ENCODE measurements around the gene EXOC6B.
"Not testable (repeated sequence)": the region's sequence is repeated elsewhere in the genome, so short reads cannot be mapped to it uniquely, and the experiment has no call there.

EXOC6B gene

GRCh38 chr2:72583836-72584235 is 242.0 kb downstream of the EXOC6B start:
- not testable (repeated sequence) for DNase-seq

- no peak for DNase-seq
Observed at GRCh38 chr2:72583376-72583775, 242.5 kb downstream of the EXOC6B start.

- DNase-seq: no peak
Observed at GRCh38 chr2:72581560-72582181, 244.2 kb downstream of the EXOC6B start.

- DNase-seq: peak; percentile 45
Observed at GRCh38 chr2:72579591-72580180, 246.1 kb downstream of the EXOC6B start.

GRCh38 chr2:72576861-72577260 is 249.0 kb downstream of the EXOC6B start:
- DNase-seq: no peak

GRCh38 chr2:72576459-72576858 is 249.4 kb downstream of the EXOC6B start:
- DNase-seq: no peak

GRCh38 chr2:72574886-72575285 is 250.9 kb downstream of the EXOC6B start:
- DNase-seq: no peak

- DNase-seq: no peak
Observed at GRCh38 chr2:72573232-72573631, 252.6 kb downstream of the EXOC6B start.

GRCh38 chr2:72572501-72572900 is 253.3 kb downstream of the EXOC6B start:
- DNase-seq: no peak

- DNase-seq: no peak
Observed at GRCh38 chr2:72570413-72570812, 255.4 kb downstream of the EXOC6B start.

GRCh38 chr2:72562451-72563153 is 263.2 kb downstream of the EXOC6B start:
- DNase-seq: no peak

- no peak for DNase-seq
Observed at GRCh38 chr2:72561621-72562318, 264.1 kb downstream of the EXOC6B start.

- no peak for DNase-seq
Observed at GRCh38 chr2:72555943-72556342, 269.9 kb downstream of the EXOC6B start.

- not testable (repeated sequence) for DNase-seq
Observed at GRCh38 chr2:72555363-72555762, 270.5 kb downstream of the EXOC6B start.

GRCh38 chr2:72554910-72555309 is 270.9 kb downstream of the EXOC6B start:
- DNase-seq: not testable (repeated sequence)

- DNase-seq: no peak
Observed at GRCh38 chr2:72554381-72554780, 271.5 kb downstream of the EXOC6B start.

GRCh38 chr2:72548081-72548764 is 277.6 kb downstream of the EXOC6B start:
- DNase-seq: no peak

GRCh38 chr2:72545790-72546189 is 280.0 kb downstream of the EXOC6B start:
- no peak for DNase-seq

GRCh38 chr2:72544554-72544953 is 281.3 kb downstream of the EXOC6B start:
- no peak for DNase-seq

- DNase-seq: no peak
Observed at GRCh38 chr2:72543497-72544216, 282.2 kb downstream of the EXOC6B start.

GRCh38 chr2:72539071-72539552 is 286.7 kb downstream of the EXOC6B start:
- peak; percentile 5 for DNase-seq

- no peak for DNase-seq
Observed at GRCh38 chr2:72538486-72538885, 287.3 kb downstream of the EXOC6B start.
